Hepatocyte (in vitro differentiated cells): ENCODE measurements around the gene ACAN. TPM values are rescaled to one million over a fixed set of nuclear protein-coding genes. Genes with fewer than 3 reads are reported as not detected.

Experiments used
- DNase-seq: peaks from one replicate; pipeline ENCODE4 v3.0.0-alpha.2; 2016; ENCODE audit warnings: low spot score
- H2AFZ ChIP-seq: fragments of 200-600 bp; sonication (generic); 2 replicates; pipeline ENCODE4 v1.6.0; 2016; ENCODE audit warnings: antibody characterized with exemption, mild to moderate bottlenecking
- H3K27ac ChIP-seq: fragments of 200-600 bp; sonication (generic); 2 replicates; pipeline ENCODE4 v1.5.1; 2016; ENCODE audit warnings: mild to moderate bottlenecking
- H3K27me3 ChIP-seq: fragments of 200-600 bp; sonication (generic); 2 replicates; pipeline ENCODE4 v1.6.1; 2016
- H3K36me3 ChIP-seq: fragments of 200-600 bp; sonication (generic); replicated peaks from 2 replicates; pipeline ENCODE4 v1.5.1; 2016; ENCODE audit warnings: low read depth; ENCODE audit not compliant: insufficient read depth
- H3K4me1 ChIP-seq: fragments of 200-600 bp; sonication (generic); 2 replicates; pipeline ENCODE4 v1.5.1; 2016; ENCODE audit warnings: mild to moderate bottlenecking, moderate library complexity; ENCODE audit not compliant: insufficient read depth
- H3K4me2 ChIP-seq: fragments of 200-600 bp; sonication (generic); 2 replicates; pipeline ENCODE4 v1.6.0; 2016
- H3K4me3 ChIP-seq: fragments of 200-600 bp; sonication (generic); 2 replicates; pipeline ENCODE4 v1.5.1; 2016; ENCODE audit warnings: mild to moderate bottlenecking
- H3K79me2 ChIP-seq: fragments of 200-600 bp; sonication (generic); 2 replicates; pipeline ENCODE4 v1.6.0; 2017; ENCODE audit warnings: mild to moderate bottlenecking
- H3K9me2 ChIP-seq: fragments of 200-600 bp; sonication (generic); replicated peaks from 2 replicates; pipeline ENCODE4 v1.6.0; 2017; ENCODE audit warnings: mild to moderate bottlenecking; ENCODE audit not compliant: insufficient read depth
- H3K9me3 ChIP-seq: fragments of 200-600 bp; sonication (generic); 2 replicates; pipeline ENCODE4 v1.5.1; 2016; ENCODE audit warnings: low read depth, mild to moderate bottlenecking
- H4K20me1 ChIP-seq: fragments of 200-600 bp; sonication (generic); 2 replicates; pipeline ENCODE4 v1.6.0; 2016; ENCODE audit warnings: mild to moderate bottlenecking; ENCODE audit not compliant: insufficient read depth, poor library complexity, severe bottlenecking
- CTCF ChIP-seq: fragments of 200-600 bp; sonication (generic); IDR thresholded peaks from 2 replicates; pipeline ENCODE4 v1.5.1; 2016; ENCODE audit warnings: antibody characterized with exemption, mild to moderate bottlenecking; ENCODE audit not compliant: poor library complexity
- EZH2 ChIP-seq: fragments of 200-600 bp; sonication (generic); IDR thresholded peaks from 2 replicates; pipeline ENCODE4 v1.6.1; 2016; ENCODE audit warnings: antibody characterized with exemption, mild to moderate bottlenecking, borderline replicate concordance
- EZH2phosphoT487 ChIP-seq: fragments of 200-600 bp; sonication (generic); IDR thresholded peaks from one replicate; pipeline ENCODE4 v1.6.1; 2018; ENCODE audit warnings: antibody characterized with exemption, mild to moderate bottlenecking, low read depth, moderate library complexity; ENCODE audit not compliant: unreplicated experiment, severe bottlenecking
- WGBS: methylation state at CpG from one replicate; pipeline ENCODE4 v1.1.6; 2016; ENCODE audit warnings: low lambda C conversion rate; ENCODE audit errors: missing lambda C conversion rate; 5-methylcytosine and 5-hydroxymethylcytosine counted together
- polyA plus RNA-seq: library from polyadenylated mRNA; unstranded; fragments of >200 nt; fragmentation: Nextera tagmentation; extraction: Ambion mirVana; gene quantifications from 2 replicates; pipeline ENCODE4 v1.2.1, GENCODE V29; 2016
- total RNA-seq: library from RNA; depleted of rRNA; stranded (reverse); fragments of >200 nt; gene quantifications from 2 replicates; pipeline ENCODE4 v1.2.3, GENCODE V29; 2014

ACAN gene
- total and polyA plus RNA-seq, 2 experiments from 2014 or later, result 0.20 to 0.34 TPM

GRCh38 chr15:88876573-88876972 is 73.3 kb downstream of the ACAN start:
- Histone ChIP-seq H3K4me2 (no peak overlapping the region), H3K79me2 (no peaks in the 10 kb centered on the region), H2AFZ (no peak overlapping the region), H3K4me1 (no peaks in the 10 kb centered on the region), H3K9me2 (no peaks in the 10 kb centered on the region), H4K20me1 (no peaks in the 10 kb centered on the region), H3K4me3 (no peak overlapping the region), H3K27me3 (no peaks in the 10 kb centered on the region), H3K27ac (no peak overlapping the region), H3K36me3 (no peaks in the 10 kb centered on the region), H3K9me3 (no peaks in the 10 kb centered on the region)
- no peak for DNase-seq
- TF ChIP-seq EZH2phosphoT487, result no peak
- TF ChIP-seq CTCF, result no peak
- TF ChIP-seq EZH2, result no peak
- WGBS, result 85% methylated on average over 10 of the region's 10 CpGs

GRCh38 chr15:88877415-88877814 is 74.2 kb downstream of the ACAN start:
- H3K36me3 ChIP-seq, result no peaks in the 10 kb centered on the region
- no peaks in the 10 kb centered on the region for H3K79me2 ChIP-seq
- no peak overlapping the region for H3K4me3 ChIP-seq
- H3K9me3 ChIP-seq, result no peaks in the 10 kb centered on the region
- H3K4me2 ChIP-seq, result no peak overlapping the region
- no peak overlapping the region for H3K27ac ChIP-seq
- no peaks in the 10 kb centered on the region for H3K4me1 ChIP-seq
- no peaks in the 10 kb centered on the region for H3K9me2 ChIP-seq
- no peaks in the 10 kb centered on the region for H4K20me1 ChIP-seq
- DNase-seq, result no peak
- no peaks in the 10 kb centered on the region for H3K27me3 ChIP-seq
- TF ChIP-seq EZH2phosphoT487 (no peak), CTCF (no peak), EZH2 (no peak)
- no peak overlapping the region for H2AFZ ChIP-seq
- WGBS, result 92% methylated on average over 11 of the region's 11 CpGs

- Histone ChIP-seq H3K27me3 (no peaks in the 10 kb centered on the region), H4K20me1 (no peaks in the 10 kb centered on the region), H3K27ac (no peak overlapping the region), H3K4me1 (no peaks in the 10 kb centered on the region), H3K36me3 (no peaks in the 10 kb centered on the region), H3K79me2 (no peaks in the 10 kb centered on the region), H3K4me3 (no peak overlapping the region), H3K9me3 (no peaks in the 10 kb centered on the region), H2AFZ (no peak overlapping the region), H3K4me2 (no peak overlapping the region), H3K9me2 (no peaks in the 10 kb centered on the region)
- TF ChIP-seq EZH2phosphoT487, result no peak
- no peak for TF ChIP-seq EZH2
- no peak for TF ChIP-seq CTCF
- no peak for DNase-seq
- WGBS, result 96% methylated on average over 21 of the region's 22 CpGs
These were observed 74.7 kb downstream of the ACAN start for GRCh38 chr15:88877906-88878305.

- Histone ChIP-seq H3K9me2 (no peaks in the 10 kb centered on the region), H3K36me3 (no peaks in the 10 kb centered on the region), H3K27ac (no peak overlapping the region), H3K79me2 (no peaks in the 10 kb centered on the region), H3K4me2 (no peak overlapping the region), H2AFZ (no peak overlapping the region), H3K9me3 (no peaks in the 10 kb centered on the region), H3K4me1 (no peaks in the 10 kb centered on the region), H3K27me3 (no peaks in the 10 kb centered on the region), H3K4me3 (no peak overlapping the region), H4K20me1 (no peaks in the 10 kb centered on the region)
- peak; percentile 69 for DNase-seq
- TF ChIP-seq CTCF (peak; percentile 54), EZH2 (no peak)
- WGBS, result 69% methylated on average over 17 of the region's 18 CpGs
These were observed 75.5 kb downstream of the ACAN start for GRCh38 chr15:88878720-88879184.
